H1 (cell line): ENCODE measurements around the gene CENATAC. TPM values are rescaled to one million over a fixed set of nuclear protein-coding genes. Genes with fewer than 3 reads are reported as not detected.

ENCODE experiments used
- CTCF ChIA-PET: fragments of 300-600 bp; sonication (Branson Sonifier 250); formaldehyde crosslinking; loops from one replicate; lab custom pipeline; 2021; ENCODE audit not compliant: partially characterized antibody; lab: Charles Lee
- POLR2A ChIA-PET: fragments of 300-600 bp; sonication (Branson Sonifier 250); formaldehyde crosslinking; loops from one replicate; lab custom pipeline; 2021; ENCODE audit warnings: inconsistent platforms; ENCODE audit not compliant: partially characterized antibody; lab: Charles Lee
- DNase-seq, 2 experiments: peaks; one replicate each; pipeline versions ENCODE4 v3.0.0 to v3.0.0-alpha.2; 2010 to 2022; ENCODE audit warnings: low spot score in 2 of 2, low read depth in 1 of 2, mixed read lengths in 1 of 2
- FAIRE-seq: peaks from 2 replicates; lab custom pipeline; 2011; peaks lifted over from hg19 to GRCh38; lab: Jason Lieb, UNC
- H2AFZ ChIP-seq: 2 replicates; pipeline ENCODE4 v1.8.1; 2012; ENCODE audit warnings: low read length, inconsistent platforms
- H2AK5ac ChIP-seq: 2 replicates; pipeline ENCODE4 v1.6.1; 2013; ENCODE audit warnings: low read depth, low read length
- H2BK120ac ChIP-seq: replicated peaks from 2 replicates; pipeline ENCODE3; 2013; ENCODE audit warnings: low read depth, low read length, inconsistent platforms
- H2BK12ac ChIP-seq: 2 replicates; pipeline ENCODE4 v1.6.1; 2013; ENCODE audit warnings: low read depth, low read length
- H2BK15ac ChIP-seq: 2 replicates; pipeline ENCODE4 v1.6.1; 2013; ENCODE audit warnings: low read length
- H2BK20ac ChIP-seq: 2 replicates; pipeline ENCODE4 v1.6.1; 2013; ENCODE audit warnings: low read length
- H2BK5ac ChIP-seq: 2 replicates; pipeline ENCODE4 v1.6.1; 2013; ENCODE audit warnings: low read depth, low read length
- H3K14ac ChIP-seq: 2 replicates; pipeline ENCODE4 v1.6.1; 2013; ENCODE audit warnings: inconsistent platforms; ENCODE audit not compliant: insufficient read length
- H3K18ac ChIP-seq: 2 replicates; pipeline ENCODE4 v1.6.1; 2013; ENCODE audit warnings: low read length; ENCODE audit errors: extremely low read depth
- H3K23ac ChIP-seq: 2 replicates; pipeline ENCODE4 v1.6.1; 2013; ENCODE audit warnings: inconsistent platforms; ENCODE audit not compliant: insufficient read length
- H3K23me2 ChIP-seq: 2 replicates; pipeline ENCODE4 v1.6.1; 2013; ENCODE audit warnings: low read depth, low read length
- H3K27ac ChIP-seq: 2 replicates; pipeline ENCODE4 v1.6.1; 2011; ENCODE audit warnings: low read depth, low read length, inconsistent platforms
- H3K27me3 ChIP-seq, 4 experiments: replicated peaks in 1 of 4; 1 replicate in 1 of 4; 2 replicates in 3 of 4; pipeline versions ENCODE4 v1.6.1 to v1.8.1; 2011 to 2013; ENCODE audit warnings: low read length in 3 of 4, mild to moderate bottlenecking in 3 of 4, inconsistent platforms in 2 of 4, mixed read lengths in 2 of 4, moderate library complexity in 1 of 4; ENCODE audit not compliant: control insufficient read depth in 3 of 4, insufficient read depth in 3 of 4; ENCODE audit errors: extremely low read depth in 1 of 4
- H3K36me3 ChIP-seq, 4 experiments: 2 replicates each; pipeline versions ENCODE4 v1.6.1 to v1.8.1; 2011 to 2013; ENCODE audit warnings: mild to moderate bottlenecking in 4 of 4, low read length in 3 of 4, moderate library complexity in 2 of 4, control low read depth in 1 of 4, inconsistent platforms in 1 of 4; ENCODE audit not compliant: insufficient read depth in 4 of 4, control insufficient read depth in 2 of 4
- H3K4ac ChIP-seq: replicated peaks from 2 replicates; pipeline ENCODE3; 2013; ENCODE audit warnings: low read length, low read depth, mixed read lengths, inconsistent platforms; ENCODE audit not compliant: insufficient read length
- H3K4me1 ChIP-seq, 4 experiments: replicated peaks in 1 of 4; 1 replicate in 1 of 4; 2 replicates in 3 of 4; pipeline versions ENCODE4 v1.6.1 to v1.8.1; 2011 to 2013; ENCODE audit warnings: low read length in 3 of 4, inconsistent platforms in 2 of 4, mixed read lengths in 1 of 4; ENCODE audit not compliant: insufficient read depth in 4 of 4, control insufficient read depth in 3 of 4
- H3K4me2 ChIP-seq, 2 experiments: 2 replicates each; pipeline versions ENCODE4 v1.6.1 to v1.8.1; 2011 to 2013; ENCODE audit warnings: low read depth in 2 of 2, low read length in 2 of 2, control low read depth in 1 of 2, inconsistent platforms in 1 of 2, mild to moderate bottlenecking in 1 of 2; ENCODE audit not compliant: insufficient read depth in 1 of 2
- H3K4me3 ChIP-seq, 4 experiments: fragments of 200-600, 300-600 bp in 1 of 4; sonication (generic), shearing (Covaris generic), sonication (Bioruptor Twin) in 1 of 4; 2 replicates each; pipeline versions ENCODE4 v1.5.1 to v1.8.1; 2011 to 2016; ENCODE audit warnings: low read length in 4 of 4, low read depth in 3 of 4, control low read depth in 2 of 4, inconsistent platforms in 2 of 4, mild to moderate bottlenecking in 2 of 4, mixed read lengths in 1 of 4, moderate library complexity in 1 of 4; ENCODE audit not compliant: insufficient read depth in 2 of 4; ENCODE audit errors: extremely low read depth in 1 of 4
- H3K56ac ChIP-seq: replicated peaks from 2 replicates; pipeline ENCODE3; 2013; ENCODE audit warnings: low read depth, mild to moderate bottlenecking, mixed read lengths, low read length, inconsistent platforms; ENCODE audit not compliant: insufficient read length
- H3K79me1 ChIP-seq: 2 replicates; pipeline ENCODE4 v1.6.1; 2013; ENCODE audit warnings: low read depth, low read length, control low read depth
- H3K79me2 ChIP-seq, 2 experiments: 2 replicates each; pipeline versions ENCODE4 v1.6.1 to v1.8.1; 2012 to 2013; ENCODE audit warnings: low read length in 2 of 2, mild to moderate bottlenecking in 2 of 2, inconsistent platforms in 1 of 2; ENCODE audit not compliant: insufficient read depth in 2 of 2, control insufficient read depth in 1 of 2
- H3K9ac ChIP-seq, 4 experiments: replicated peaks in 1 of 4; 1 replicate in 1 of 4; 2 replicates in 3 of 4; pipeline versions ENCODE4 v1.6.1 to v1.8.1; 2011 to 2013; ENCODE audit warnings: low read depth in 3 of 4, low read length in 3 of 4, control low read depth in 2 of 4, mild to moderate bottlenecking in 2 of 4, moderate library complexity in 2 of 4, inconsistent platforms in 1 of 4; ENCODE audit errors: extremely low read depth in 1 of 4
- H3K9me3 ChIP-seq, 2 experiments: 2 replicates each; pipeline versions ENCODE4 v1.6.1 to v1.8.1; 2012 to 2013; ENCODE audit warnings: mild to moderate bottlenecking in 2 of 2, moderate library complexity in 2 of 2, control low read depth in 1 of 2, inconsistent platforms in 1 of 2, low read depth in 1 of 2, low read length in 1 of 2, mixed read lengths in 1 of 2; ENCODE audit not compliant: insufficient read depth in 2 of 2
- H4K20me1 ChIP-seq, 2 experiments: replicated peaks in 1 of 2; 2 replicates each; pipeline versions ENCODE3 to v1.8.1; 2011 to 2013; ENCODE audit warnings: inconsistent platforms in 2 of 2, low read length in 2 of 2, mild to moderate bottlenecking in 1 of 2; ENCODE audit not compliant: insufficient read depth in 2 of 2, control insufficient read depth in 1 of 2
- H4K5ac ChIP-seq: 2 replicates; pipeline ENCODE4 v1.6.1; 2013; ENCODE audit warnings: low read length, low read depth, mixed read lengths, inconsistent platforms; ENCODE audit not compliant: insufficient read length
- H4K8ac ChIP-seq: 2 replicates; pipeline ENCODE4 v1.8.0; 2013; ENCODE audit warnings: mild to moderate bottlenecking, moderate library complexity, low read length, inconsistent platforms; ENCODE audit not compliant: insufficient read depth; ENCODE audit errors: extremely low read depth
- H4K91ac ChIP-seq: replicated peaks from 2 replicates; pipeline ENCODE3; 2013; ENCODE audit warnings: low read length, mixed read lengths, inconsistent platforms; ENCODE audit not compliant: insufficient read length
- ATF3 ChIP-seq: IDR thresholded peaks from 2 replicates; pipeline ENCODE4 v1.6.1; 2011; ENCODE audit warnings: low read depth, mild to moderate bottlenecking, low read length; ENCODE audit not compliant: insufficient read depth
- EZH2 ChIP-seq: fragments of 200-600 bp; sonication (generic); IDR thresholded peaks from 2 replicates; pipeline ENCODE4 v1.7.1; 2012; ENCODE audit warnings: low read depth, mild to moderate bottlenecking, moderate library complexity, low read length, inconsistent platforms; ENCODE audit not compliant: severe bottlenecking
- FOSL1 ChIP-seq: IDR thresholded peaks from 2 replicates; pipeline ENCODE4 v1.6.1; 2011; ENCODE audit warnings: mild to moderate bottlenecking, low read depth, low read length, moderate library complexity; ENCODE audit not compliant: insufficient read depth
- GABPA ChIP-seq: IDR thresholded peaks from 2 replicates; pipeline ENCODE4 v1.6.1; 2011; ENCODE audit warnings: mild to moderate bottlenecking, low read length, moderate library complexity, borderline replicate concordance; ENCODE audit not compliant: insufficient read depth
- KDM4A ChIP-seq: IDR thresholded peaks from one replicate; pipeline ENCODE4 v1.7.1; 2012; ENCODE audit warnings: low read depth, mild to moderate bottlenecking, moderate library complexity, low read length, inconsistent platforms; ENCODE audit not compliant: severe bottlenecking
- NANOG ChIP-seq: IDR thresholded peaks from 2 replicates; pipeline ENCODE4 v1.6.1; 2011; ENCODE audit warnings: low read length, low read depth, mild to moderate bottlenecking, inconsistent platforms; ENCODE audit not compliant: insufficient read depth, poor library complexity, severe bottlenecking
- POLR2A ChIP-seq, 2 experiments: IDR thresholded peaks; 1 replicate in 1 of 2; 2 replicates in 1 of 2; pipeline ENCODE4 v1.6.1; 2011; ENCODE audit warnings: low read depth in 2 of 2, low read length in 2 of 2, mild to moderate bottlenecking in 2 of 2; ENCODE audit errors: control extremely low read depth in 1 of 2
- SIX5 ChIP-seq: IDR thresholded peaks from 2 replicates; pipeline ENCODE4 v1.6.1; 2011; ENCODE audit warnings: mild to moderate bottlenecking, low read depth, low read length
- ZNF274 ChIP-seq: IDR thresholded peaks from 2 replicates; pipeline ENCODE4 v1.7.0; 2012; ENCODE audit warnings: low read length, borderline replicate concordance; ENCODE audit errors: extremely low read depth
- WGBS, 2 experiments: shearing (Covaris generic) in 1 of 2; methylation state at CpG; one replicate each; pipeline versions ENCODE4 v1.1.6 to v1.1.7; 2013 to 2015; ENCODE audit warnings: low lambda C conversion rate in 2 of 2, mixed read lengths in 2 of 2, inconsistent platforms in 1 of 2, low coverage in 1 of 2, missing lambda C conversion rate in 1 of 2; ENCODE audit not compliant: insufficient replicate concordance in 2 of 2, insufficient coverage in 1 of 2, insufficient read length in 1 of 2; ENCODE audit errors: extremely low coverage in 1 of 2, missing lambda C conversion rate in 1 of 2; 5-methylcytosine and 5-hydroxymethylcytosine counted together
- polyA plus RNA-seq, 7 experiments: library from polyadenylated mRNA; depleted of rRNA in 3 of 7; stranded (reverse) in 5 of 7; unstranded in 2 of 7; fragments of >200 nt in 5 of 7; fragments of 200-250 nt in 2 of 7; gene quantifications; 1 replicate in 5 of 7; 2 replicates in 1 of 7; 4 replicates in 1 of 7; pipeline versions ENCODE4 v1.2.1 to v1.2.3, GENCODE V29; 2011 to 2013; ENCODE audit warnings: missing spikeins in 2 of 7, mixed read lengths in 2 of 7
- total RNA-seq: library from RNA; stranded (reverse); fragmentation: NEBNext Ultra II Directional; extraction: Animal tissue kit (Norgen Biotek cat#: 25700); gene quantifications from 2 replicates; pipeline ENCODE4 v1.2.1, GENCODE V29; 2021

The CENATAC gene
- total and polyA plus RNA-seq, 2 of the 8 experiments (the other 6 are each of a cell fraction or from before 2014, with no cell fraction given): 22.7 to 36.4 TPM

- no peak within 1 kb of the TSS for H3K14ac ChIP-seq
- H4K8ac ChIP-seq: peak within 1 kb of the TSS; percentile 98
- H3K27ac ChIP-seq: peak within 1 kb of the TSS; percentile 84
- no peak within 1 kb of the TSS for H2BK20ac ChIP-seq
- no peak within 1 kb of the TSS for H3K23ac ChIP-seq
- H3K4ac ChIP-seq: peak within 1 kb of the TSS; percentile 99
- H4K5ac ChIP-seq: peak within 1 kb of the TSS; percentile 100
- peak within 1 kb of the TSS; percentile 100 for H4K91ac ChIP-seq
- H3K9me3 ChIP-seq: no peaks in the 10 kb centered on the region
- H2BK120ac ChIP-seq: no peak within 1 kb of the TSS
- H3K4me2 ChIP-seq: peak within 1 kb of the TSS; percentile 68 to 75
- ChIA-PET CTCF (interaction anchor here (0.8 to 3.0 kb wide), 4 partner anchors 12 to 345 kb away, joined by 3 to 12 read pairs (median 4); partner anchors contain the start of gene SLC37A4), POLR2A (interaction anchor here (0.7 to 18.5 kb wide), 23 partner anchors 8 to 400 kb away, joined by 3 to 264 read pairs (median 4); partner anchors contain the start of genes CENATAC, DDX6, DPAGT1 and HMBS)
- peak within 1 kb of the TSS; percentile 37; the same call in 1 of the 2 replicates for H2AFZ ChIP-seq
- H3K56ac ChIP-seq: peak within 1 kb of the TSS; percentile 94
- peak within 1 kb of the TSS; percentile 89 for H2BK5ac ChIP-seq
- no peaks in the 10 kb centered on the region; the same call in 1 of the 2 replicates for H3K23me2 ChIP-seq
- peaks cover 3 to 7% of the 10 kb centered on the region in 2 experiments for H4K20me1 ChIP-seq
- 1% methylated on average over 58 of the region's 63 CpGs; no CpG with 5 or more reads in 1 of the 2 experiments for WGBS, 2 experiments
- FAIRE-seq: no peak
- H3K79me1 ChIP-seq: peaks cover 5% of the 10 kb centered on the region
- H3K4me3 ChIP-seq: peak within 1 kb of the TSS; percentile 93 to 99 (median 95)
- H3K9ac ChIP-seq: peak within 1 kb of the TSS; percentile 92 to 97 (median 96)
- peak; percentile 88 to 90 for DNase-seq
- H2BK12ac ChIP-seq: no peak within 1 kb of the TSS
- H3K79me2 ChIP-seq: peaks cover 15 to 52% of the 10 kb centered on the region in 2 experiments; a peak in 3 of 4 replicates
- H3K4me1 ChIP-seq: peaks cover 0 to 9% (median 2%) of the 10 kb centered on the region in 4 experiments; a peak in 4 of 7 replicates
- peak within 1 kb of the TSS; percentile 85; the same call in 1 of the 2 replicates for H2BK15ac ChIP-seq
- H3K18ac ChIP-seq: peak within 1 kb of the TSS; percentile 98
- H3K27me3 ChIP-seq: no peaks in the 10 kb centered on the region
- H2AK5ac ChIP-seq: no peak within 1 kb of the TSS
- H3K36me3 ChIP-seq: peaks cover 32 to 55% (median 40%) of the 10 kb centered on the region in 4 experiments
- TF ChIP-seq ZNF274 (no peak), EZH2 (no peak), FOSL1 (no peak), ATF3 (no peak), SIX5 (no peak), GABPA (peak; percentile 97), KDM4A (peak; percentile 48), POLR2A (IDR thresholded peaks at IDR 0.05; ENCODE audit: control extremely low read depth in 1 of 2, low read depth in 2 of 2, low read length in 2 of 2) (peak; percentile 91 to 95), NANOG (no peak)
These were observed 20.4 kb downstream of the CENATAC start, which contains the start of the genes RPS25 and TRAPPC4 for GRCh38 chr11:119018074-119018938. Gene RPS25, minus strand, starts transcription at chr11:119018343. Its CDS starts 59 bp downstream, at chr11:119018284. Gene TRAPPC4, plus strand, starts transcription at chr11:119018766. Its CDS starts 30 bp downstream, at chr11:119018796.
